Calu3 (cell line): ENCODE measurements around the gene RELCH. TPM values are rescaled to one million over a fixed set of nuclear protein-coding genes. Genes with fewer than 3 reads are reported as not detected.

ENCODE experiments used
- BruUV-seq: library from RNA; stranded (reverse); fragments of 400-500 nt; replicated peaks from 2 replicates; lab custom pipeline; 2021; lab: Mats Ljungman, UMichigan
- CTCF ChIA-PET: fragments of 300-600 bp; sonication (Branson Sonifier 250); formaldehyde crosslinking; loops from one replicate; lab custom pipeline; 2022; ENCODE audit warnings: antibody characterized with exemption; lab: Charles Lee
- DNase-seq: peaks from one replicate; pipeline ENCODE4 v3.0.0; 2022
- H3K27ac Mint-ChIP-seq: one replicate; pipeline ENCODE4 v1.8.0; 2022; ENCODE audit warnings: mixed read lengths; ENCODE audit not compliant: unreplicated experiment
- H3K27me3 Mint-ChIP-seq: one replicate; pipeline ENCODE4 v1.8.0; 2022; ENCODE audit warnings: mixed read lengths; ENCODE audit not compliant: unreplicated experiment
- H3K36me3 Mint-ChIP-seq: one replicate; pipeline ENCODE4 v1.8.0; 2022; ENCODE audit warnings: mild to moderate bottlenecking, moderate library complexity, mixed read lengths; ENCODE audit not compliant: insufficient read depth, unreplicated experiment
- H3K4me1 Mint-ChIP-seq: one replicate; pipeline ENCODE4 v1.8.0; 2022; ENCODE audit warnings: mild to moderate bottlenecking, low read depth, mixed read lengths; ENCODE audit not compliant: unreplicated experiment
- H3K4me3 Mint-ChIP-seq: one replicate; pipeline ENCODE4 v1.8.0; 2022; ENCODE audit warnings: mild to moderate bottlenecking, low read depth, moderate library complexity, mixed read lengths; ENCODE audit not compliant: unreplicated experiment
- H3K9me3 Mint-ChIP-seq: one replicate; pipeline ENCODE4 v1.8.0; 2022; ENCODE audit warnings: low read depth, mixed read lengths; ENCODE audit not compliant: unreplicated experiment
- CTCF ChIP-seq: fragments of 200-600 bp; IDR thresholded peaks from one replicate; pipeline ENCODE4 v1.8.0; 2022; ENCODE audit warnings: antibody characterized with exemption; ENCODE audit not compliant: unreplicated experiment
- intact Hi-C: fragments of 100-400 bp; cut with micrococcal nuclease; formaldehyde crosslinking; loops from one replicate; pipeline ENCODE4 v1.10.0; 2022; ENCODE audit not compliant: unreplicated experiment
- total RNA-seq: library from RNA; stranded (reverse); gene quantifications from 2 replicates; pipeline ENCODE4 v1.2.3, GENCODE V29; 2022

Gene RELCH
- total RNA-seq, 1 experiment from 2014 or later, result 54.5 TPM

GRCh38 chr18:62343316-62343715 lies 156.3 kb downstream of the RELCH start:
- H3K27me3 Mint-ChIP-seq, result no peaks in the 10 kb centered on the region
- intact Hi-C loops, result no loop called here
- peaks cover 45% of the 10 kb centered on the region for H3K36me3 Mint-ChIP-seq
- CTCF ChIA-PET, result no interaction called here
- H3K4me1 Mint-ChIP-seq, result peaks cover 69% of the 10 kb centered on the region
- TF ChIP-seq CTCF, result no peak
- H3K9me3 Mint-ChIP-seq, result no peaks in the 10 kb centered on the region
- no peak for DNase-seq
- H3K27ac Mint-ChIP-seq, result no peak overlapping the region
- BruUV-seq, result no TSS peak
- no peak overlapping the region for H3K4me3 Mint-ChIP-seq

DNA sequence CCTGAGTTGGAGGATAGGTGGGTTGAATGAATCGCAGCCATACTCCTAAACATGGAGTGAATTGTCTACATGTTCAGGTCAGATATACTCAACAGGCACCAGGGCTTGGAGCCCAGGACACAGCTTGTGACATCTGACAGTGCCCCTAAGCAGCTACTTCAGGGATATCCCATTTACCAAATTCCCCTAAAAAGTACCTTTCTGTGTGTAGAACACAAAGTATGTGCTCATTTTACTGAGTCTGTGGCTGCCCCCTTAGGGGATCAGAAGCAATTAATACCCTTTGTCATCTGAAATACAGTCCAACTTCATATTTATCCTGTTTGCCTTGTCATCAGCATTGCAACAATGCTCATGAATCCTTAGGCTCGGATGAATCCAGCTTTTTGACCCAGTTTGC lies 158.9 kb downstream of the RELCH start:
- intact Hi-C loops, result no loop called here
- no peak overlapping the region for H3K27ac Mint-ChIP-seq

GRCh38 chr18:62346333-62347088 lies 159.5 kb downstream of the RELCH start:
- peak overlapping the region; percentile 26 for H3K27ac Mint-ChIP-seq
- peaks cover 37% of the 10 kb centered on the region for H3K4me1 Mint-ChIP-seq
- CTCF ChIA-PET, result no interaction called here
- H3K27me3 Mint-ChIP-seq, result no peaks in the 10 kb centered on the region
- intact Hi-C loops, result no loop called here
- no TSS peak for BruUV-seq
- no peak for TF ChIP-seq CTCF
- peak overlapping the region; percentile 2 for H3K4me3 Mint-ChIP-seq
- H3K36me3 Mint-ChIP-seq, result peaks cover 46% of the 10 kb centered on the region
- no peak for DNase-seq
- no peaks in the 10 kb centered on the region for H3K9me3 Mint-ChIP-seq

More for the DNA sequence above, 158.9 kb downstream of the RELCH start:
- Mint-ChIP-seq H3K4me1 (peaks cover 43% of the 10 kb centered on the region), H3K4me3 (no peak overlapping the region), H3K36me3 (peaks cover 47% of the 10 kb centered on the region), H3K27me3 (no peaks in the 10 kb centered on the region), H3K9me3 (no peaks in the 10 kb centered on the region)
- TF ChIP-seq CTCF, result no peak
- CTCF ChIA-PET, result no interaction called here
- no TSS peak for BruUV-seq
- DNase-seq, result no peak

DNA sequence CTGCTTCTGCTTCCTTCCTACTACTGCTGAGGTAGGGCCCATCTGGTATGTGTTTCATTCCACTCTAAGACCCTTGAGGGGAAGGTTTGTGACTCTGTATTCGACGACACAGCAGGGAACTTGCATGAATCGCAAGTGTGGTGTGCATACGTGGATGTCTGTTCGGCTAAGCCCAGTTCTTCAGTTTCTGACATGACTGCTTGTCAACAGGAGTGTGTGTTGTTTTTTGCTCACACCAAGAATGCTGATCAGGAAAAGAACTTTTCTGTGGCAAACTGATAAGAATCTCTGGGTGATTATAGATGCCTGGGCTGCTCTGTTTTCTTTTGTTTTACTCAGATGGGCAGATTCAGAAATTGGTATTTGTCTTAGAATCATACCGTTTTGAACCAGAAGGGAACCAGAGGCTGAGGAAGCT lies 160.0 kb downstream of the RELCH start:
- DNase-seq, result no peak
- intact Hi-C loops, result no loop called here
- peaks cover 33% of the 10 kb centered on the region for H3K4me1 Mint-ChIP-seq
- BruUV-seq, result no TSS peak
- H3K27ac Mint-ChIP-seq, result peak overlapping the region; percentile 26
- no peaks in the 10 kb centered on the region for H3K9me3 Mint-ChIP-seq
- H3K4me3 Mint-ChIP-seq, result peak overlapping the region; percentile 2
- no peak for TF ChIP-seq CTCF
- no peaks in the 10 kb centered on the region for H3K27me3 Mint-ChIP-seq
- CTCF ChIA-PET, result no interaction called here
- peaks cover 46% of the 10 kb centered on the region for H3K36me3 Mint-ChIP-seq
